ENCODE data around the gene DYNC1I2.
"Not testable (repeated sequence)": the region's sequence is repeated elsewhere in the genome, so short reads cannot be mapped to it uniquely, and the experiment has no call there.

DYNC1I2 gene

DNA sequence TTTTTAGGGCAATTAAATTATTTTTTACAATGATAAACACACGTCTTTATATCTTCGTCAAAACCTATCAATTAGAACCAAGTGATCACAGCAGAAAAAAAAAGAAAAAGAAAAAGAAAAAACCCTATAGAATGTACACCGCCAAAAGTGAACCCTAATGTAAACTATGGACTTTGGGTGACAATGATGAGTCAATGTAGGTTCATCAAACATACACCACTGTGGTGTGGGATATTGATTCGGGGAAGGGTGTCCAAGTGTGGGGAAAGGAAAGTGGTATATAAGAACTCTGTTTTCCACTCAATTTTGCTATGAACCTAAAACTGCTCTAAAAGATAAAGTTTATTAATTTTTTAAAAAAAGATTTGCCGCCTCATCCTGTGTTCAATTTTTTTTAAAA is 85.1 kb downstream of the DYNC1I2 start:
- no peak overlapping the region for H3K4me3 ChIP-seq (ENCODE audit: low read length)
- no peak for DNase-seq (ENCODE audit: low read depth)
- TF ChIP-seq CTCF (IDR thresholded peaks at IDR 0.05; ENCODE audit: insufficient read depth, low read depth, low read length, missing control alignments): no peak

DNA sequence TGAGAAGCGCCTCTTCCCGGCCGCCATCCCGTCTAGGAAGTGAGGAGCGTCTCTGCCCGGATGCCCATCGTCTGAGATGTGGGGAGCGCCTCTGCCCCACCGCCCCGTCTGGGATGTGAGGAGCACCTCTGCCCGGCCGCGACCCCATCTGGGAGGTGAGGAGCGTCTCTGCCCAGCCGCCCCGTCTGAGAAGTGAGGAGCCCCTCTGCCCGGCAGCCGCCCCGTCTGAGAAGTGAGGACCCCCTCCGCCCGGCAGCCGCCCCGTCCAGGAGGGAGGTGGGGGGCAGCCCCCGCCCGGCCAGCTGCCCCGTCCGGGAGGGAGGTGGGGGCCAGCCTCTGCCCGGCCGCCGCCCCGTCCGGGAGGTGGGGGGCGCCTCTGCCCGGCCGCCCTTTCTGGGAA is 87.3 kb downstream of the DYNC1I2 start:
- DNase-seq (ENCODE audit: low read depth); H3K4me3 ChIP-seq (ENCODE audit: low read length): not testable (repeated sequence)

DNA sequence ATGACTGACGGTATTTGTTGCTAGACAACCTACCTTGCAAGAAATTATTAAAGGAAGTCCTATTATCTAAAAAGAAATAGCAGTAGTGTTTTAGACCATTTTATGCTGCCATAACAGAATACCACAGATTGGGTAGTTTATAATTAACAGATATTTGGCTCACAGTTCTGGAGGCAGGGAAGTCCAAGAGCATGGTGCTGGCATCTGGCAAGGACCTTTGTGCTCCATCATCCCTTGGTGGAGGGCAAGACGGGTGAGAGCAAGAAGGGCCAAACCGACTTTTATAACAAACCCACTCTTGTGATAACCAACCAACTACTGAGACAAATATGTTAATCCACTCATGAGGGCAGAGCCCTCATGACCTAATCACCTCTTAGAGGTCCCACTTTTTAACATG is 91.2 kb downstream of the DYNC1I2 start:
- no peak for DNase-seq (ENCODE audit: low read depth)
- TF ChIP-seq CTCF (IDR thresholded peaks at IDR 0.05; ENCODE audit: insufficient read depth, low read depth, low read length, missing control alignments): no peak
- no peak overlapping the region for H3K4me3 ChIP-seq (ENCODE audit: low read length)

GRCh38 chr2:171785450-171785849 is 98.2 kb downstream of the DYNC1I2 start:
- H3K4me3 ChIP-seq (ENCODE audit: low read length): no peak overlapping the region
- DNase-seq (ENCODE audit: low read depth): no peak
- no peak for TF ChIP-seq CTCF (IDR thresholded peaks at IDR 0.05; ENCODE audit: insufficient read depth, low read depth, low read length, missing control alignments)

DNA sequence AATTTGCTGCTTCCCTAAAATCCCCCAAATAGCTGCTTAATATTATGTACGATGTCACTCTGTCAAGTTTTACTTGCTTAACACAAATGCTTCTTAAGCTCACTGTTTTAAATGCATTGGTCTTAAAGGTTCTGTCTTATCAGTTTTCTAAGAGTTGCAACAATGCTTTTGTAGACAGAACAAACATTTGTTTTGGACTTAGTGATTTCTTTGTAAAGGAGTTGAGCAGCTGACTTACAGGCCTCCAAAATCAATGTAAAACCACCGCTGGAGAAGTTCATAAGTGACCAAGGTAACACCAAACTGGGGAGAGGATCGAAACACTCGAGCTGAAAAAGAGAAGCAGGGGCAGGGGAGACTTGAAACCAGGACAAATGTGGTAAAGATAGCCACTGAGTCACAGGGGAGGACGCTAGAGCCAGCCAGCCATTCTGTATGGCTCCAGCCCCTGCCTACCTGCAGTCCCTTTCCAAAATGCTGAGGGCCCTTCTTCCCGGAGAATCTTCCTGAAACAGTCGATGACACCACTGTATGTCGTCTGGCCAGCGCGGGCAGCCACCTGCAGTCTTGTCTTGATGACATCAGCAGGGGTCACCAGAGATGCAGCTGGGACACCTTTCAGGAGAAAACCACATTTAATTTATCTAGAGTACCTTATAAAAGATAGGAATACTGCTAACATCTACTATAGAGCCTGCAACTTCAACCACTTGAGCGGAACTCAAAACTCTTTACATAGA is 100.2 kb downstream of the DYNC1I2 start:
- no peak for TF ChIP-seq CTCF (IDR thresholded peaks at IDR 0.05; ENCODE audit: insufficient read depth, low read depth, low read length, missing control alignments)
- no peak for DNase-seq (ENCODE audit: low read depth)
- H3K4me3 ChIP-seq (ENCODE audit: low read length): no peak overlapping the region

GRCh38 chr2:171788316-171788993 is 101.2 kb downstream of the DYNC1I2 start:
- DNase-seq (ENCODE audit: low read depth): no peak
- no peak for TF ChIP-seq CTCF (IDR thresholded peaks at IDR 0.05; ENCODE audit: insufficient read depth, low read depth, low read length, missing control alignments)

DNA sequence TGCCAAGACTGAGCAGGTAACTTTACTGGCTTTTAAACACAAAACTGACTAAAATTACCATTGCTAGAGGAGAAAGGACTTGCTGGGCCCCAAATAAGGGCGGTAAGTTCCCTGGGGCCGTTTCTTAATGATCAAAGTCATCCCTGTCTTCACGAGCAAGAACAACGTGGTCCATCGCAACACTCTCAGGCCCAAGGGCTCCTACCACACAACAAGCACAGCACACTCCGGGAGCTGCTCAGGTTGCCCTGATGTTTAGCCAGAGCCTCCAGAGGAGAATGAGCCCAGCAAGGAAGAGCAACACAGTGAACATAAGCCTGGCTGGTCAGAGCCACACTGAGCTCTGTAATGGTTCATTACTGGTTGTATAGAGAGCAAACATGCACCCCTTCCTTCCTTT is 102.7 kb downstream of the DYNC1I2 start:
- DNase-seq (ENCODE audit: low read depth): no peak
- no peak overlapping the region for H3K4me3 ChIP-seq (ENCODE audit: low read length)
- no peak for TF ChIP-seq CTCF (IDR thresholded peaks at IDR 0.05; ENCODE audit: insufficient read depth, low read depth, low read length, missing control alignments)

More at GRCh38 chr2:171788316-171788993, 101.2 kb downstream of the DYNC1I2 start:
- no peak overlapping the region for H3K4me3 ChIP-seq (ENCODE audit: low read length)
